ENCODE data around the gene KRTAP21-3. TPM values are rescaled to one million over a fixed set of nuclear protein-coding genes. Genes with fewer than 3 reads are reported as not detected.

Gene KRTAP21-3
- total and polyA plus RNA-seq, 2 donors (not counting 3 experiments of a cell fraction or from before 2014, with no cell fraction given), result not detected

DNA sequence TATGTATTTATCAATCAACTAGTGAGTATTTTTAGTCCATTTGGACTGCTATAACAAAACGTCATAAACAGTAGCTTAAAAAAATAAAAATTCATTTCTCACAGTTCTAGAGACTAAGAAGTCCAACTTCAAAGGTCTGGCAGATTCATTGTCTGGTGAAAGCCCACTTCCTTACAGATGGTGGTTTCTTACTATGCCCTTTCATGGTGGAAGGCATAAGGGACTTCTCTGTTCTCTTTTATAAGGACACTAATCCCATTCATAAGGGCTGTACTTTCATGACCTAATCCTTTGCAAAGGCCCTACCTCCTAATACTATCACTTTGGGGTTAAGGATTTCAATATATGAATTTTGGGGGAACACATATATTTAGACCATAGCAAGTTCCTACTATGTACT is 38.0 kb downstream of the KRTAP21-3 start:
- Histone ChIP-seq H3K4me3 (replicated peaks in 1 of 3; ENCODE audit: insufficient read depth in 1 of 3, low read depth in 1 of 3, low read length in 3 of 3) (no peak overlapping the region), H4K20me1 (replicated peaks; ENCODE audit: control insufficient read depth, extremely low read depth, insufficient read depth, low read length) (no peaks in the 10 kb centered on the region), H3K36me3 (ENCODE audit: control insufficient read depth in 2 of 2, extremely low read depth in 1 of 2, insufficient read depth in 2 of 2, low read length in 2 of 2) (no peaks in the 10 kb centered on the region), H3K79me2 (ENCODE audit: control insufficient read depth, insufficient read depth, low read length) (no peaks in the 10 kb centered on the region), H2AFZ (ENCODE audit: low read depth, low read length) (no peak overlapping the region), H3K9me3 (replicated peaks; ENCODE audit: control insufficient read depth, insufficient read depth, low read length) (peaks cover 5% of the 10 kb centered on the region), H3K4me1 (ENCODE audit: control insufficient read depth, extremely low read depth, insufficient read depth, low read length) (no peaks in the 10 kb centered on the region), H3K27me3 (ENCODE audit: control insufficient read depth in 2 of 2, insufficient read depth in 2 of 2, low read length in 2 of 2) (no peaks in the 10 kb centered on the region), H3K9me1 (replicated peaks; ENCODE audit: control insufficient read depth, extremely low read depth, insufficient read depth, low read length) (no peaks in the 10 kb centered on the region), H3K27ac (ENCODE audit: insufficient read depth, low read depth, low read length) (no peak overlapping the region), H3K4me2 (ENCODE audit: insufficient read depth, low read length) (no peak overlapping the region), H3K9ac (replicated peaks; ENCODE audit: extremely low read depth, insufficient read depth, low read length) (no peak overlapping the region)
- CTCF ChIA-PET, result no interaction called here
- BruUV-seq (replicated peaks), result no TSS peak
- intact Hi-C loops (cut with micrococcal nuclease), result no loop called here
- DNase-seq (ENCODE audit: low read depth, low spot score) (no peak), FAIRE-seq (no peak)
- TF ChIP-seq, protein P1, sequence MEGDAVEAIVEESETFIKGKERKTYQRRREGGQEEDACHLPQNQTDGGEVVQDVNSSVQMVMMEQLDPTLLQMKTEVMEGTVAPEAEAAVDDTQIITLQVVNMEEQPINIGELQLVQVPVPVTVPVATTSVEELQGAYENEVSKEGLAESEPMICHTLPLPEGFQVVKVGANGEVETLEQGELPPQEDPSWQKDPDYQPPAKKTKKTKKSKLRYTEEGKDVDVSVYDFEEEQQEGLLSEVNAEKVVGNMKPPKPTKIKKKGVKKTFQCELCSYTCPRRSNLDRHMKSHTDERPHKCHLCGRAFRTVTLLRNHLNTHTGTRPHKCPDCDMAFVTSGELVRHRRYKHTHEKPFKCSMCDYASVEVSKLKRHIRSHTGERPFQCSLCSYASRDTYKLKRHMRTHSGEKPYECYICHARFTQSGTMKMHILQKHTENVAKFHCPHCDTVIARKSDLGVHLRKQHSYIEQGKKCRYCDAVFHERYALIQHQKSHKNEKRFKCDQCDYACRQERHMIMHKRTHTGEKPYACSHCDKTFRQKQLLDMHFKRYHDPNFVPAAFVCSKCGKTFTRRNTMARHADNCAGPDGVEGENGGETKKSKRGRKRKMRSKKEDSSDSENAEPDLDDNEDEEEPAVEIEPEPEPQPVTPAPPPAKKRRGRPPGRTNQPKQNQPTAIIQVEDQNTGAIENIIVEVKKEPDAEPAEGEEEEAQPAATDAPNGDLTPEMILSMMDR (IDR thresholded peaks at IDR 0.05; ENCODE audit: extremely low read depth in 1 of 2, insufficient read depth in 1 of 2, low read depth in 1 of 2, low read length in 2 of 2), result no peak
- TF ChIP-seq, protein P2, sequence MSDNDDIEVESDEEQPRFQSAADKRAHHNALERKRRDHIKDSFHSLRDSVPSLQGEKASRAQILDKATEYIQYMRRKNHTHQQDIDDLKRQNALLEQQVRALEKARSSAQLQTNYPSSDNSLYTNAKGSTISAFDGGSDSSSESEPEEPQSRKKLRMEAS (IDR thresholded peaks at IDR 0.05; ENCODE audit: insufficient read depth, insufficient read length), result no peak
- no peak for TF ChIP-seq JUN (IDR thresholded peaks at IDR 0.05; ENCODE audit: borderline replicate concordance, insufficient read depth, insufficient read length, low read depth)
- dilution Hi-C loops (cut with MboI; ENCODE audit: extremely low pct_ligation_motif_present, low sequenced_read_pairs), result no loop called here
- POLR2A ChIA-PET, result no interaction called here

DNA sequence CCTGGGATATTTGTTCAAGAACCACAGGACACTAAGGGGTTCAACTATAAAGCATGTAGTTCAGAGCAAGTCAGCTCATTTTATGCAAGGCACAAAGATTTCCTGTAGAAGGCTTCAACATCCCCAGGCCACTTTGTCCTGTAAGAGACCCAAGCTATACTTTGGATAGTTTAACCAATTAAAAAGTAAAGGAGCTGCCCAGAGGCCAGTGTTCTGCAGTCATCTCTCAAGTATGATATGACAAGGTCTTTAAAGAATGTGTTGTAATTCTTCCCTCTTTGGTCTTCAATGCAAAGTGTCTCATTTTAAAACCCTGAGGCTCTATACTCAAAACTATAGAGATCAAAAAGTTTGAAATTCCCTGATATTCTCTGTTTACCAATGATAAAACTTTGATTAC is 41.8 kb downstream of the KRTAP21-3 start:
- H4K20me1 ChIP-seq (replicated peaks; ENCODE audit: control insufficient read depth, extremely low read depth, insufficient read depth, low read length), result no peaks in the 10 kb centered on the region
- peaks cover 6% of the 10 kb centered on the region for H3K9me3 ChIP-seq (replicated peaks; ENCODE audit: control insufficient read depth, insufficient read depth, low read length)
- TF ChIP-seq JUN (IDR thresholded peaks at IDR 0.05; ENCODE audit: borderline replicate concordance, insufficient read depth, insufficient read length, low read depth) (no peak), POLR2A (IDR thresholded peaks at IDR 0.05; ENCODE audit: low read depth, low read length) (no peak), MYC (IDR thresholded peaks at IDR 0.05; ENCODE audit: low read depth, low read length) (no peak), EZH2 (IDR thresholded peaks at IDR 0.05; ENCODE audit: borderline replicate concordance, low read depth, low read length, severe bottlenecking) (no peak), FOS (IDR thresholded peaks at IDR 0.05; ENCODE audit: borderline replicate concordance, insufficient read depth, low read length) (no peak), GATA2 (IDR thresholded peaks at IDR 0.05; ENCODE audit: insufficient read depth, insufficient read length, low read depth, low read length) (no peak), POLR2AphosphoS5 (IDR thresholded peaks at IDR 0.05; ENCODE audit: insufficient read depth, low read depth, low read length) (no peak)
- TF ChIP-seq, protein P1 (IDR thresholded peaks at IDR 0.05; ENCODE audit: extremely low read depth in 1 of 2, insufficient read depth in 1 of 2, low read depth in 1 of 2, low read length in 2 of 2), result no peak
- TF ChIP-seq, protein P2 (IDR thresholded peaks at IDR 0.05; ENCODE audit: insufficient read depth, insufficient read length), result no peak
- BruUV-seq (replicated peaks), result no TSS peak
- dilution Hi-C loops (cut with MboI; ENCODE audit: extremely low pct_ligation_motif_present, low sequenced_read_pairs) (no loop called here), intact Hi-C loops (cut with micrococcal nuclease) (no loop called here)
- FAIRE-seq, result no peak
- H3K4me3 ChIP-seq (replicated peaks in 1 of 3; ENCODE audit: insufficient read depth in 1 of 3, low read depth in 1 of 3, low read length in 3 of 3), result no peak overlapping the region
- no peak overlapping the region for H3K9ac ChIP-seq (replicated peaks; ENCODE audit: extremely low read depth, insufficient read depth, low read length)
- no peaks in the 10 kb centered on the region for H3K9me1 ChIP-seq (replicated peaks; ENCODE audit: control insufficient read depth, extremely low read depth, insufficient read depth, low read length)
- H3K36me3 ChIP-seq (ENCODE audit: control insufficient read depth in 2 of 2, extremely low read depth in 1 of 2, insufficient read depth in 2 of 2, low read length in 2 of 2), result no peaks in the 10 kb centered on the region
- POLR2A ChIA-PET, result no interaction called here
- H3K79me2 ChIP-seq (ENCODE audit: control insufficient read depth, insufficient read depth, low read length), result no peaks in the 10 kb centered on the region
- no peak overlapping the region for H3K27ac ChIP-seq (ENCODE audit: insufficient read depth, low read depth, low read length)
- CTCF ChIA-PET, result no interaction called here
- no peak overlapping the region for H3K4me2 ChIP-seq (ENCODE audit: insufficient read depth, low read length)
- H3K27me3 ChIP-seq (ENCODE audit: control insufficient read depth in 2 of 2, insufficient read depth in 2 of 2, low read length in 2 of 2), result no peaks in the 10 kb centered on the region
- no peak overlapping the region for H2AFZ ChIP-seq (ENCODE audit: low read depth, low read length)
- DNase-seq (ENCODE audit: low read depth, low spot score), result no peak
- H3K4me1 ChIP-seq (ENCODE audit: control insufficient read depth, extremely low read depth, insufficient read depth, low read length), result no peaks in the 10 kb centered on the region
